ENCODE data around the gene PRRC2A.

The PRRC2A gene

DNA sequence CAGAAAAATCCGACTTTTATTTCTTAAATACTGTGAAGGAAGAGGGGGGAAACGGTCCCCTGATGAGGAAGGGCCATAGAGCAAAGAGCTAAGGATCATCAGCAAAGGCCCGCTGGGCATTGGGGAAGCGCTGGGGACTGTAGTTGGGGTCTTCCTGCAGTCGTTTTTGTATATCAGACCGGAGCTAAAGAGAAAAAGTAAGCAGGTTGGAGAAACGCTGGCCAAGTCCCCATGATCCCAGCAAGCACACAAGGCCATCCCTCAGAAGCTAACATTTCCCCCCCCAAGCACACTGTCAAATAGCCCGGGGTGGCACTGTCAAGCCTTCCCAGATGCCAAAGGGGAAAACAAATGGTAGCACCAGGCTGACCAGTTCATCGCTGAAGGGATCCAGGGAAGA is 18.5 kb downstream of the PRRC2A start:
- in situ Hi-C loops (cut with MboI; ENCODE audit: low pct_unique_long_range_greater_than_20kb, low sequenced_read_pairs, unreplicated experiment) = no loop called here
- DNase-seq (ENCODE audit: low spot score) = no peak
- no peak for TF ChIP-seq CTCF (IDR thresholded peaks at IDR 0.05; ENCODE audit: extremely low read depth, insufficient read depth, missing control alignments)

DNA sequence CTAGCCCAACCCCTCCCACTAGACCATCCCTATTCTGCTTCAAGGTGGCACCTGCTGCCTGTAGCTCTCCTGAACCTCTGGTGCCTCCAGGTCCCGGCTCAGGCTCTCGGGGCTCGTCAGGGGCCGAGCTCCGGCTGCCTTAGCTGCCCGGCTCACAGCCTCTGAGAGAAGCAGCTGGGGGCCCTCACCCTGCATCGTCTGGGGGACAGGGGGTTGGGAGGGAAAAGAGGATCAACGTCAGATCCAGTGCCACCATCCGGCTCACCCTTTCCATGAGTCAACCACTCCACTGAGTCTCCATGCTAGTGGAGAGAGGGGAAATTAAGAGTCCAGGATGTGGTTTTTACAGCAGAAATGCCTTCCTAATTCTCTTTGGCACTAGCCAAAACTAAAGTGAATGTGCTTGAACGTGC is 18.9 kb downstream of the PRRC2A start:
- DNase-seq (ENCODE audit: low spot score) = no peak
- TF ChIP-seq CTCF (IDR thresholded peaks at IDR 0.05; ENCODE audit: extremely low read depth, insufficient read depth, missing control alignments) = no peak
- in situ Hi-C loops (cut with MboI; ENCODE audit: low pct_unique_long_range_greater_than_20kb, low sequenced_read_pairs, unreplicated experiment) = no loop called here

- no peak for TF ChIP-seq CTCF (IDR thresholded peaks at IDR 0.05; ENCODE audit: extremely low read depth, insufficient read depth, missing control alignments)
- no peak for DNase-seq (ENCODE audit: low spot score)
- in situ Hi-C loops (cut with MboI; ENCODE audit: low pct_unique_long_range_greater_than_20kb, low sequenced_read_pairs, unreplicated experiment) = no loop called here
Measured at GRCh38 chr6:31640612-31641011, 20.1 kb downstream of the PRRC2A start.

DNA sequence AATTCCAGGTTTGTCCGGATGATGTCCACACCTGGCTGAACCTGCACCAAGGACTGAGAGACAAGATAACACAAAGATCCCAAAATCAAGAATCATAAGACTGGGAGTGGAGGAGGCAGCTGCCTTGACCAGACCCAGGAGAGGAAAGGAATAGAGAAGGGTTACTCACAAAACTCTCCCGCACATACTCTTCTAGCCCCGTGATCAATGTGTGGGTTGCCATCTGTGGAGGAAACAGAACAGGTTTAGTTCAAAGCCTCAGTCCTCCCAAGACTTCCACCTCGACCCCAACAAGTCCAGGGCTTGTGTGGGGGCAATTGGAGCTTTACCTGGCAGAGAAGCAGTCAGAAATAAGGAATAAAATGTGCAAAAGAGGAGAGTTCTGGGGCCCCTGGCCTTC is 20.9 kb downstream of the PRRC2A start:
- DNase-seq (ENCODE audit: low spot score) = no peak
- in situ Hi-C loops (cut with MboI; ENCODE audit: low pct_unique_long_range_greater_than_20kb, low sequenced_read_pairs, unreplicated experiment) = no loop called here
- TF ChIP-seq CTCF (IDR thresholded peaks at IDR 0.05; ENCODE audit: extremely low read depth, insufficient read depth, missing control alignments) = no peak

- in situ Hi-C loops (cut with MboI; ENCODE audit: low pct_unique_long_range_greater_than_20kb, low sequenced_read_pairs, unreplicated experiment) = no loop called here
- no peak for TF ChIP-seq CTCF (IDR thresholded peaks at IDR 0.05; ENCODE audit: extremely low read depth, insufficient read depth, missing control alignments)
Measured at GRCh38 chr6:31642798-31643570, 22.5 kb downstream of the PRRC2A start.

DNA sequence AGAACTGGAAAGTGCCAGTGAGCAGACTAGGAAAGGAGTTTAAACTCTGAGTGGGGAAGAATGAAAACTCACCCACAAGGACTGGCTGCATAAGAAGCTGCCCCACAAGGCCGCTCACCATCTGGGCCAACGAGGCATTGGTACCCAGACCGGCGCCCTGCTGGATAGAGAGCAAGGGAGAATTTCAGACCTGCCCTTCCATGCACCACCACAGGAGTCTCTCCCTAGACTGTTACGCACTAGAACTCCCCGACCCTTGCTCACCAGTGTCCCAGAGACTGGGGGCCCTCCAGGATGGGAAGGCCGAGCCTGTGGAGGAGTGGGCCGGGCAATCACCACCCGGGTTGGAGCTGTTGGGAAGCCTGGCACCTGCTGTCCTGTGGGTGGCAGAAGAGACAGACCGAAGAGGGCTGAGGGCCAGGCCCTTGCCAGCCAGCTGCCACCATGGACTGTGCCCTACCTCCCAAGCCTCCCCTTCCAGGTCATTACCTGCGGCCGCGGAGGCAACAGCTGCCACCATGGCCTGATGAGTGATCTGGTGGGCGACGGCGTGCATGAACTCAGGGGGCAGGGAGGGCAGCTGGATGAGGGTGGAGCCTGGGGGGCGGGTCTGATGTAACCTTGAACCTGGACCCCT is 23.4 kb downstream of the PRRC2A start:
- DNase-seq (ENCODE audit: low spot score) = no peak
- TF ChIP-seq CTCF (IDR thresholded peaks at IDR 0.05; ENCODE audit: extremely low read depth, insufficient read depth, missing control alignments) = no peak
- in situ Hi-C loops (cut with MboI; ENCODE audit: low pct_unique_long_range_greater_than_20kb, low sequenced_read_pairs, unreplicated experiment) = no loop called here

More at GRCh38 chr6:31642798-31643570, 22.5 kb downstream of the PRRC2A start:
- no peak for DNase-seq (ENCODE audit: low spot score)
